ENCODE data around the gene DPP6.

- no peak for TF ChIP-seq PAX5 (IDR thresholded peaks at IDR 0.05; ENCODE audit: insufficient read depth, low read length, severe bottlenecking)
- TF ChIP-seq POLR2AphosphoS5 (IDR thresholded peaks at IDR 0.05; ENCODE audit: low read depth, low read length) = no peak
- no peak for TF ChIP-seq POLR2A (IDR thresholded peaks at IDR 0.05; ENCODE audit: low read depth, low read length)
- TF ChIP-seq TAF1 (IDR thresholded peaks at IDR 0.05; ENCODE audit: low read depth, low read length) = no peak
- TF ChIP-seq POU2F2 (IDR thresholded peaks at IDR 0.05; ENCODE audit: low read depth, low read length) = no peak
Observed at GRCh38 chr7:154853063-154853726, 801.0 kb downstream of the DPP6 start.
